GM19324 (cell line): ENCODE measurements around the gene SLC2A8.

Experiments
- ATAC-seq: cut with Tn5 transposase; IDR thresholded peaks from one replicate; pipeline ENCODE4 v1.9.1; 2021; ENCODE audit warnings: mild to moderate bottlenecking, moderate library complexity; ENCODE audit not compliant: unreplicated experiment, low FRiP score

Gene SLC2A8

DNA sequence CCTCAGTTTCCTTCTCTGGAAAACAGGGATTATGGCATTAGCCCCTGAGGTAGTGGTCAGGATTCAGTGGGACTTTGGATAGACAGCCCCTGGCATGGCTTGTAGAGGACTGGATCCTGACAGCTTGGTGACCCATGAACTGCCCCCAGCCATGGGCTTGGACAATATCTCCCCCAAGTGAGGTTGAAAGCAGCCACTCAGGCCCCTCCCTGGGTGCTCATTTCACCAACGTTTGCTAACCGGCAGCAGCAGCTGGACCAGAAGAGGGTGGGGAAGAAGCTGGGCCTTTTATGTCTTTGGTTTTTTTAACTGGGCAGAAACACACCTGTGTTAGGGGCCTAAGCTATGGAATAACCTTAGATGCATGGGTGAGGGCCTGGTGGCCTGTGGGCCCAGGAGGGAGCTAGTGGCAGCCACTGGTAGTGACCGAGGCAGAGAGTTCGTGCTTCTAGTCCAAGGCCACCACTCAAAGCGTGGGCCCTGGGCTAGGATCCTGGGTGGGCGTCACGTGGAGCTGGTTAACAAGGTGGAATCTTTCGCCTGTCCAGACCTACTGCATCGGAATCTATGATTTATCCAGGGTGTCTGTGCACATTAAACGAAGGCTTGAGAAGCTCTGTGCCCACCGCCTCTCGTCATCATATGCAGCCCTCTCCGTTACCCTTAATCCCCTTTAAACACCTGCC is 1.9 kb downstream of the SLC2A8 start:
- no peak for ATAC-seq

DNA sequence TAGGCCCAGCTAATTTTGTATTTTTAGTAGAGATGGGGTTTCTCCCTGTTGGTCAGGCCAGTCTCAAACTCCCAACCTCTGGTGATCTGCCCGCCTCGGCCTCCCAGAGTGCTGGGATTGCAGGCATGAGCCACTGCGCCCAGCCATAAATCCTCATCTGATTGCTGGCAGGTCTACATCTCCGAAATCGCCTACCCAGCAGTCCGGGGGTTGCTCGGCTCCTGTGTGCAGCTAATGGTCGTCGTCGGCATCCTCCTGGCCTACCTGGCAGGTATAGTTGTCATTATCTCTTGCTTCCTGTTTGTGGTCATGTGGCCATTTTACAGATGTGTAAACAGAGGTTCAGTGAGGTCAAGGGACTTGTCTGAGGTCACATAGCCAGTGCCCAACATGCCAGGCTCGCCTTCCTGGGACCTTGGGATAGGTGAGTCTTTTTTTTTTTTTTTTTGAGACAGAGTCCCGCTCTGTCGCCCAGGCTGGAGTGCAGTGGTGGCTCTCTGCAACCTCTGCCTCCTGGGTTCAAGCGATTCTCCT is 2.8 kb downstream of the SLC2A8 start:
- ATAC-seq = no peak

DNA sequence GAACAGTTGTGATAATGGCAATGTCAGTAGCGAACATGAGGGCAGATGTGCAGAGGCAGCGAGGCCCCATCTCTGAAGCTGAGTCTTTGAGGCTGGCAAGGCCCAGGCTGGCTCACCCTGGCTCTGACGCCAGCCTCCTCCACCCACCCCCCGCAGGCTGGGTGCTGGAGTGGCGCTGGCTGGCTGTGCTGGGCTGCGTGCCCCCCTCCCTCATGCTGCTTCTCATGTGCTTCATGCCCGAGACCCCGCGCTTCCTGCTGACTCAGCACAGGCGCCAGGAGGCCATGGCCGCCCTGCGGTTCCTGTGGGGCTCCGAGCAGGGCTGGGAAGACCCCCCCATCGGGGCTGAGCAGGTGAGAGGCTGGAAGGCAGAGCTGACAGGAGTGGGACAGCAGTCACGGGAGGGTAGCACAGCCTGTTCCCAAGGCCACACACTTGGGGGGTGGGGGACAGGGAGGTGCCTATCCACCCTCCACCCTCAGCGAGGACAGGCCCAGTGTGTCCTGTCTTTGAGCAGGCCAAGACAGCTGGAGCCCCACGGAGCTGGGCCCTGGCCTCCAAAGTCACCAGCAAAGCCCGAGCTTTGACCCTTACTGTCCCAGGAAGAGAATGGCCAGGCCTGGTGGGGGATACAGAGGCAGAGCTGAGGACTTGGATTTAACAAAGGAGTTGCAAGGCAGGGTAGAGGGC is 5.6 kb downstream of the SLC2A8 start:
- no peak for ATAC-seq

DNA sequence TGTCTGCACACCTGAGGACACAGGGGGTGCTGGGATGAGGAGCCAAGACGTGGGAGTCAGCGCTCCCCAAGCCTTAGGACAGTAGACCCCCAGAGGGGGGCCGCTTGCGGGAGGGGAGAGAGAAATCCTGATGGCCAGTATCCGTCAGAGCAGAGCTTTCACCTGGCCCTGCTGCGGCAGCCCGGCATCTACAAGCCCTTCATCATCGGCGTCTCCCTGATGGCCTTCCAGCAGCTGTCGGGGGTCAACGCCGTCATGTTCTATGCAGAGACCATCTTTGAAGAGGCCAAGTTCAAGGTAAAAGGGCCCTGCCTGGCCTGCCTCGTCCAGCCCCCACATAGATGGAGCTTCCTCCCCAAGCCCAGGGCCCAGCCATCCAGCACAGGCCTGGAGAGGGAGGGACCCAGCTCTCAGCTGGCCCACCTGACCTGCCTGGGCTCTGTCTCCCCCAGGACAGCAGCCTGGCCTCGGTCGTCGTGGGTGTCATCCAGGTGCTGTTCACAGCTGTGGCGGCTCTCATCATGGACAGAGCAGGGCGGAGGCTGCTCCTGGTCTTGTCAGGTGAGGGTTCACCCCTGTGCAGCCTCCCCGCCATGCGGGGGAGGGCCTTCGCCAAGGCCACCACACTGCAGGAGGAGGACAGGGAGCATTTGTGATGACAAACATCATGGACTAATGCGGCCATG is 6.7 kb downstream of the SLC2A8 start:
- no peak for ATAC-seq

DNA sequence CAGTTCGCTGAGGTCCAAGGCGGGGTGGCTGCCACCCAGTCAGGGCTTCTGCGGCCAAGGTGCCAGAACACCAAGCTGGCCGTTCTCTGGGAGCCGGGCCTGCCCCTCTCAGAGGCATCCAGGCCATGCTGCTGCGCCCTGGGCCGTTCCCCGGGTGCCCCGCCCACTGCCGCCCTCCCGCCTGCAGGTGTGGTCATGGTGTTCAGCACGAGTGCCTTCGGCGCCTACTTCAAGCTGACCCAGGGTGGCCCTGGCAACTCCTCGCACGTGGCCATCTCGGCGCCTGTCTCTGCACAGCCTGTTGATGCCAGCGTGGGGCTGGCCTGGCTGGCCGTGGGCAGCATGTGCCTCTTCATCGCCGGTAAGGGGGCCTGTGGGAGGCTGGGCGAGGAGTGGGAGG is 7.7 kb downstream of the SLC2A8 start:
- ATAC-seq = no peak

DNA sequence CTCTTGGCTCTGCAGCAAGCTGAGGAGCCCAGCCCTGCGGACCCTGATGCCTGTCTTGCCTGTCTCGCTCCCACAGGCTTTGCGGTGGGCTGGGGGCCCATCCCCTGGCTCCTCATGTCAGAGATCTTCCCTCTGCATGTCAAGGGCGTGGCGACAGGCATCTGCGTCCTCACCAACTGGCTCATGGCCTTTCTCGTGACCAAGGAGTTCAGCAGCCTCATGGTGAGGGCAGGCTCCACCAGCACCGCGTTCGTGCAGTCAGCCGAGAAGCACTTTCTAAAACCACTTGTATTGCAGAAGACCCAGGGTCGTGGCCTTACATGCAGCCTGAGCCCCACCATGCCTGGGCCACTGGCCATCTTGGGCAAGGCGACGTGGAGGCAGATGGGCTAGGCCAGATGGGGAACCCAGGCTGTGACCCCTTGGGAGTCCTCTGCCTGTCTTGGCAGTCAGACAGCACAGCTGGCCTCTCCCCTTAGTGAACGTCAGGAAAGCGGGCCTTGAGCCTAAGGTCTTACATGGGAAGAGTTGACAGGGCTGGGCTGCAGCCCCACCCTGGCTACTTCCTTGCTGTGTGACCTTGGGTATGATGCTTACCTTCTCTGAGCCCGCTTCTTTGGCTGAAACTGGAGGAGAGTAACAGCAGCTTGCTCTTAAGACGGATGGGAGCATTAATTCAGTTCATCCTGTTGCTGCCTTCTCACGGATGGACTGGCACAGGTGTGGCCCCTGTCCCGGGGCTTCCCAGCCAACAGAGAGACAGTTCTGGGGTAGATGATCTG is 8.6 kb downstream of the SLC2A8 start:
- no peak for ATAC-seq

DNA sequence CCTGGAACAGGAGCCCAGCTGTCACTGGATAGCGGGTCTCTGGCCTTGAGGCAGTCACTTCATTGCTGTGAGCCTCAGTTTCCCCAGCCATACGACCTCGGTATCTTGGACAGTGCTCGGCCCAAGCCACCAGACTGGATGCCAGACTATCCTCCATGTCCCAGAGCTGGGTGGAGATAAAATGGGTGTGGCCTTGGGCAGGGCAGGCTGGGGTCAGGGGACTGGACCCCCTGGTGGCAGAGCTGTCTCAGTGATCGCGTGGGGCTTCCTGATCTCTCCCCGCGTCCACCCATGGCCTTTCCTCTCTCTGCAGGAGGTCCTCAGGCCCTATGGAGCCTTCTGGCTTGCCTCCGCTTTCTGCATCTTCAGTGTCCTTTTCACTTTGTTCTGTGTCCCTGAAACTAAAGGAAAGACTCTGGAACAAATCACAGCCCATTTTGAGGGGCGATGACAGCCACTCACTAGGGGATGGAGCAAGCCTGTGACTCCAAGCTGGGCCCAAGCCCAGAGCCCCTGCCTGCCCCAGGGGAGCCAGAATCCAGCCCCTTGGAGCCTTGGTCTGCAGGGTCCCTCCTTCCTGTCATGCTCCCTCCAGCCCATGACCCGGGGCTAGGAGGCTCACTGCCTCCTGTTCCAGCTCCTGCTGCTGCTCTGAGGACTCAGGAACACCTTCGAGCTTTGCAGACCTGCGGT is 10.0 kb downstream of the SLC2A8 start:
- no peak for ATAC-seq

DNA sequence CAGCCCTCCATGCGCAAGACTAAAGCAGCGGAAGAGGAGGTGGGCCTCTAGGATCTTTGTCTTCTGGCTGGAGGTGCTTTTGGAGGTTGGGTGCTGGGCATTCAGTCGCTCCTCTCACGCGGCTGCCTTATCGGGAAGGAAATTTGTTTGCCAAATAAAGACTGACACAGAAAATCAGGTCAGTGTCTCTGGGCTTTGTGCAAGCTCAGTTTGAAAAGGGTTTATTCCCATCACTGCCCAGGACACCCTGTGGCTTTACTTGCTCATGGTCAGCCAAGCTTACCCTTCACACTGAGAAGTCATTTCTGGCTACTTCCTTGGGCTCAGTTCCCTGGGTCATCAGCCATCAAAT is 10.5 kb downstream of the SLC2A8 start:
- ATAC-seq = no peak

DNA sequence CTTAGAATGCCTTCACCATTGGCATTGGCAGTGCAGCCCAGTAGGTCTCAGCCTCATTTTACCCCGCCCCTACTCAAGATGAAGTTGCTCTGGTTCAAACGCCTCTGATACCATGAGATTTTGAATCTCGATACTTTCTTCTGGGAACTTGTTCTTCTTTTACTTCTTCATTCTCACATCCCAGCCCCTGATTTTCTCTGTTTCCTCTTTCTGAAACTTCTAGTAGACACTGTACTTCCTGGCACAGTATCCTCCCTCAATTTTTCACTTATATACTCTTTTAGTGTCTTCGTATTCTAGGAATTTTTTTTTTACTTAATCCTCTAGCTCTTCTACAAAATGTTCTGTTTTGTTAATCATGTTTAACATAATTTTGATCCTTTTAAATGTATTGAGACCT is 14.2 kb downstream of the SLC2A8 start:
- ATAC-seq = no peak

DNA sequence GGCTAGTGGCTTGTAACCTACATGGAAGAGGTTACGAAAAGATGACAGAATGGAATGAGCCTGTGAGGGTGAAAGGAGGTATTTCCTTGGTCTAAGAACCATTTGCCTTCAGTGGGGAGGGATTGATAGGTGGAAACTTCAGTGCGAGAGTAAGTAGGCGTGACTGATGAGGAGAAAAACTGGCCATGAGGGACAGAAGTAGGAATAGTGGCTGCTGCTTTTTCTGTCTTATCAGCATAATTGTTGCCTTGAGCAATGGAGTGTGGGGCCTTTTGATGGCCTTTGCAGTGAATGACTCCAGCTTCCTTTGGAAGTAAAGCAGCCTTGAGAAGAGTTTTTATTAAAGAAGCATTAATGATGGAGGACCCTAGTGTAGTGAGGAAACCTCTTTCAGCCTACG is 18.2 kb downstream of the SLC2A8 start:
- no peak for ATAC-seq

DNA sequence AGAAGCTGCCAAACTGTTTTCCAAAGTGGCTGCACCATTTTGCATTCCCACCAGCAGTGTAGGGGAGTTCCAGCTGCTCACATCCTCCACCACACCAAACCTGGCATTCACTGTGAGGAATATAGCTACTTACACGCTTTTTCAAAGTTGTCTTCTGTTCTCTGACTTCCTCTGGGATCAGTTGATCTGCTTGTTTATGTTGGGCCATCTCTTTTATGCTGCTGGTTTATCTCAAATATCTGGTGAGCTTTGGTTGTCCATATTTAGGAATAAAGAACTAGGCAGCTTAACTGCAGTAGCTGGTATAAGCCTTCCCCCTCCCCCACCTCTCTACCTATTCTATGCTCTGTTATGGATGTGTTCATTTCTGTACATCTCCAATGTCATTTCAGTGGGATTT is 18.7 kb downstream of the SLC2A8 start:
- ATAC-seq = no peak

DNA sequence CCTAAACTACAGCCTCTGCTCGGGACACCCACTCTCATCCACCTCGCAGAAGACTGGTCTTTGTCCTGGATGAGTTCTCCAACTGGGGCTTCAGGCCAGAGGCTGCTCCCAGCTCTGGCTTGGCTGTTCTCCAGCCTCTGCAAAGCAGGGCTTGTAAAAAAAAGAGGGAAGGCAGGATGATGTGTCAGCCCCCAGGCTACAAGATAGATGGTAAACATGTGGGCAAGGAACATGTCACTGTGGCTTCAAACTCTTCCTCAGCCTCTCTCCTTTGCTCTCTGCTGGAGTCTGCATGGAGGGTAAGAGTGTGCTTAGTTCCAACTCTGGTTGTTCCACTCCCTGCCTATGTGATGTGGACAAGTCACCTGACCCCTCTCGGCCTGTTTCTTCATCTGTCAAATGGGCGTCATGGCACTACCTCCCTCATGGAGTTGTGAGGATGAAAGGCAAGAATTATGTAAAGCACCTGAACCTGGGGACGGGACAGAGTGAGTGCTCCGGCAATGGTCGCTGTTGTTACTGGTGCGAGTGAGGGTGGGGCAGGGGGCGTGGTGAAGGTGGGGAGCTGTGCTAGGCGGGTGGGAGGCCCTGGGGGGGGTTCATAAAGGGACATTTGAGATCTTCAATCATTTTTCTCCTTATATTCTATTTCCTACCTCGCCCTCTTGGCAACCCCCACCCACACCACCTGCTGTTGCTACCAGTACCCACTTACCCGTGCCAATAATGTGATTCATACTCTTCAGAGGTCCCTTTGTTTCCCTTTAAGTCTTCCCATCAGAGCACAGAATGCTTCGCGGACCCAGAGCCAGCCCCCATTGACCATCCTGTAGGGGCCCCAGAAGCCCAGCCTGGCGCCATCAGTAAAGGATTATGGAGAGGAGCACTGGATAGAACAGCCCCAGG is 20.4 kb downstream of the SLC2A8 start:
- no peak for ATAC-seq

DNA sequence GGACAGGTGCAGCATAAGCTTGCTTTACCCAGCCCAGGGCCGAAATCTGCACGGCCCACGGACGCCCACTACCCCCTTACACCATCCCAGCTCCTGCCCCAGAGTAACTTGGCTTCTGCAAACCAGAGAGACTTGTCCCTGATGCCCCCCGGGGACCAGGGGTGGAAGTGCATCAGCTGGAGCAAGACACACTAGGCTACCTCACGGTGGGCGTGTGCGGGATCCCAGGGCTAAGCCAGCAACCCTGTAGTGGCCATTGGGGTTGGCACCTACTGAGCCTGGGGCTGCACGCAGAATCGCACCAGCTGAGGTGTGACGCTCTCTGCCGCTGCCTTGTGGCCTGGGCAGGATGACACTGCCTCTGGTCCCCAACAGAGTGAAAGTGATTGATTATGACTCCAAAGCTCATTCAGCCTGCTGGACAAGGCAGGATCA is 21.1 kb downstream of the SLC2A8 start:
- no peak for ATAC-seq

DNA sequence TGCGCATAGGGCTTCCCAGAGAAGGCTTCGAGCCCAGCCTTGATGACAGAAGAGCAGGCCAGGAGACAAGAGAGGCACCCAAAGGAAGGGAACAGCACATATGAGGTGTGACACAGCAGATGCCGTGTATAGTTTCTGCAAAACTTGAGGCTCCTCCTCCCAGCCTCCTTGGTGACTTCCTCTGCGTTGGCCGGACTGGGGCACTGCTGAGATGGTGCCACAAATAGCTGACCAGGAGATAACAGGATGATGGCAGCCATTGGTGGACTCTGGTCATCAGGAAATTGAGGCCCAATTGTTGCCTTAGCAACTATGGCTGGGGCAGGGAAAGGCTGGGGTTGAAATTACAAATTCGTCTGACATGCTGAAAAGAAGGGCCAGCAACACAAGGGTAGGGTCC is 22.4 kb downstream of the SLC2A8 start:
- ATAC-seq = no peak

DNA sequence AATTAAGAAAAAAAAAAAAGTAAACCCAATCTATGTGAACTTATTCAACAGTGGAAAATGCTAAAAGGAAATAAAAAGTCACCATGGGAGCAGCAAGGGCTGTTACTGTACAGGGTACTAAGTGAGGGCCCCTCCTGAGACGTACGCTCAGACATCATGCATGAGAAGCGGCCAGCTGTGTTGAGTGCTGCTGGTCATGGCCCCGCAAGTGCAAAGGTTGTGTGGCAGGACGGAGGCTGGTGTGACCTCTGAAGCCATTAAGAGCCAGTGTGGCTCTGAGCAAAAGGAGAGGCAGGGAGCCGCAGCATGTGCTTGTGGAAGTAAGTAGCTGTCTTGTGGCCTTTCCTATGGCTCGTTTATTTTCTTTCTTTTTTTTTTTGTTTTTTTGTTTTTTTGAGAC is 24.1 kb downstream of the SLC2A8 start:
- no peak for ATAC-seq

DNA sequence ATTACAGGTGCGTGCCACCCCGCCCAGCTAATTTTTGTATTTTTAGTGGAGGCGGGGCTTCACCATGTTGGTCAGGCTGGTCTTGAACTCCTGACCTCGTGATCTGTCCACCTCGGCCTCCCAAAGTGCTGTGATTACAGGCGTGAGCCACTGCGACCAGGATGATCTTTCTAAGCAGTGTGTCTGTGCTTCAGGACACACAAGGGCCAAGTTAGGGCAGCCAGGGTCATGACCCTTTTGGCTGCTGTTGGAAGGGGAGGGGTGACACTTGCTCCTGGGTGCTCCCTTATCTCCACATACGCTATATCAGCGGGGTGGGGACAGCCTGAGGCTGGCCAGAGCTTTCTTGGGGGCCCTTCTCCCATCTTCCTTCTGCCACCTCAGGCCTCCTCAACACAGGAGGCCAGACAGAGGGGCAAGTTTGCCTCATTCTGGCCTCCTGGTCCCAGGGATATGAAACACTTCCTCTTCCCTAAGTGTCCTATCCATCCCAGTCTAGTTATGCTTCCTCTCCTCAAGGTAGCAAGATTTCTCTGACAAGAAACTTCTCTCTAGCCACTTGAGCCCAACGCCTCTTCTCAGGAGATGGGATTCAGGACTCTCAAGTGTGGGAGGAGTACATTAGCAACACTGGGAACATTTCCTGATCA is 25.3 kb downstream of the SLC2A8 start:
- no peak for ATAC-seq

DNA sequence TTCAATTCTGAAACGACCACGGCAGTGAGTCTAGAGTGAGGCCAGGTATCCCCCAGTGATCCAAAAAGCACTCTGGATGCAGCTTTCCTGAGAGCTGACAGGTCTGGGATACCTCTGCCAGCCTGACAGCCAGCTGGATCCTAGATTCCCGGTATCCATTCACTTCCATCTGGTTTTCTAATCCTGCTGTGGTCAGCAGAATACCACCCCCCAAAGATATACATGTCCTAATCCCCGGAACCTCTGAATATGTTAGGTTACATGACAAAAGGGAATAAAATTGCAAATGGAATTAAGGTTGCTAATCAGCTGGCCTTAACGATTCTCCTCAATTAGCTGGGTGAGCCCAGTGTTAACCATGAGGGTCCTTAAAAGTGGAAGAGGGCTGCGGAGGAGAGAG is 25.8 kb downstream of the SLC2A8 start:
- ATAC-seq = no peak

DNA sequence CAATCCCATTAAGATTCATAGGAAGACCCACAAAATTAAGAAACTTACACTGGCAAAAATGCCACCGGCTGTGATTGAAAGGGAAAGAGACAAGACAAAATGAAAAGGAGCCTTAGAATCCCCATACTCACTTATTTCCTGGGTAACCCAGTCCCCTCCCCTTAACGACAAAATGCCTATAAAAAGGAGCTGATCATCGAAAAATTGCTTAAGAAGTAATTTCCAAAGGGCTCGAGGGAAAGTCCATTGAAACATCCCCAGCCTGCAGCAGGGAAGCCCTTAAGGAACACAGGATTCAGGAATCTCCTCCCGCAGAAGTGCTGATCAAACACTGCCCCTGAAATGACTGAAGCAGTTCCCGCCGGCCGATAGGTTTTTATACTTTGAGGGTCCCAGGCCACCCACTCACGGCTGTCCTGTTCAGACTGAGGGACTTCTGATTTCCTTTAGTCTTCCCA is 26.5 kb downstream of the SLC2A8 start:
- no peak for ATAC-seq
